H9 (cell line): Measurements from ENCODE around the gene LDHAL6B. TPM values are rescaled to one million over a fixed set of nuclear protein-coding genes. Genes with fewer than 3 reads are reported as not detected.

Experiments
- DNase-seq: peaks from one replicate; pipeline ENCODE4 v3.0.0-alpha.2; 2017
- H2AFZ ChIP-seq: one replicate; pipeline ENCODE4 v1.6.1; 2013; ENCODE audit warnings: mild to moderate bottlenecking, low read length, control low read depth, moderate library complexity
- H2AK5ac ChIP-seq: 2 replicates; pipeline ENCODE4 v1.6.1; 2013; ENCODE audit warnings: low read length, control low read depth, mixed read lengths; ENCODE audit not compliant: insufficient read length
- H2BK120ac ChIP-seq: one replicate; pipeline ENCODE4 v1.6.1; 2013; ENCODE audit warnings: low read depth, mild to moderate bottlenecking, low read length, control low read depth, inconsistent platforms; ENCODE audit not compliant: poor library complexity, severe bottlenecking
- H2BK12ac ChIP-seq: 2 replicates; pipeline ENCODE4 v1.6.1; 2013; ENCODE audit warnings: low read length, control low read depth, mixed read lengths, low read depth; ENCODE audit not compliant: insufficient read length
- H2BK15ac ChIP-seq: 2 replicates; pipeline ENCODE4 v1.6.1; 2013; ENCODE audit warnings: low read depth, low read length, control low read depth
- H2BK20ac ChIP-seq: one replicate; pipeline ENCODE4 v1.6.1; 2013; ENCODE audit warnings: low read depth, mild to moderate bottlenecking, low read length, control low read depth, inconsistent platforms; ENCODE audit not compliant: poor library complexity, severe bottlenecking
- H2BK5ac ChIP-seq: 2 replicates; pipeline ENCODE4 v1.6.1; 2013; ENCODE audit warnings: low read length, control low read depth, mixed read lengths; ENCODE audit not compliant: insufficient read length
- H3K14ac ChIP-seq: 2 replicates; pipeline ENCODE4 v1.6.1; 2013; ENCODE audit warnings: low read length, control low read depth; ENCODE audit not compliant: insufficient read depth
- H3K18ac ChIP-seq: 2 replicates; pipeline ENCODE4 v1.6.1; 2013; ENCODE audit warnings: low read depth, mild to moderate bottlenecking, mixed read lengths, low read length, control low read depth; ENCODE audit not compliant: insufficient read length
- H3K23ac ChIP-seq: 2 replicates; pipeline ENCODE4 v1.6.1; 2013; ENCODE audit warnings: low read length, control low read depth, mixed read lengths, low read depth; ENCODE audit not compliant: insufficient read length
- H3K23me2 ChIP-seq: 2 replicates; pipeline ENCODE4 v1.6.1; 2013; ENCODE audit warnings: low read depth, mild to moderate bottlenecking, mixed read lengths, low read length, control low read depth; ENCODE audit not compliant: insufficient read length, poor library complexity, severe bottlenecking
- H3K27ac ChIP-seq: 2 replicates; pipeline ENCODE4 v1.5.1; 2013; ENCODE audit warnings: low read length, control low read depth, mixed read lengths, low read depth; ENCODE audit not compliant: insufficient read length
- H3K27me3 ChIP-seq: 2 replicates; pipeline ENCODE4 v1.6.1; 2013; ENCODE audit warnings: low read length, control low read depth, inconsistent platforms; ENCODE audit not compliant: insufficient read depth
- H3K4ac ChIP-seq: 2 replicates; pipeline ENCODE4 v1.6.1; 2013; ENCODE audit warnings: low read depth, mild to moderate bottlenecking, control low read depth, inconsistent platforms, low read length, moderate library complexity
- H3K4me1 ChIP-seq: 2 replicates; pipeline ENCODE4 v1.6.1; 2013; ENCODE audit warnings: low read length, control low read depth, inconsistent platforms; ENCODE audit not compliant: insufficient read depth
- H3K4me2 ChIP-seq: 2 replicates; pipeline ENCODE4 v1.6.1; 2013; ENCODE audit warnings: low read length, control low read depth, mixed read lengths; ENCODE audit not compliant: insufficient read length, insufficient read depth
- H3K56ac ChIP-seq: 2 replicates; pipeline ENCODE4 v1.6.1; 2013; ENCODE audit warnings: low read depth, mild to moderate bottlenecking, mixed read lengths, low read length, control low read depth; ENCODE audit not compliant: insufficient read length
- H3K79me1 ChIP-seq: 2 replicates; pipeline ENCODE4 v1.6.1; 2013; ENCODE audit warnings: low read depth, mild to moderate bottlenecking, moderate library complexity, low read length, control low read depth, inconsistent platforms; ENCODE audit not compliant: insufficient read depth, poor library complexity, severe bottlenecking
- H3K79me2 ChIP-seq: 2 replicates; pipeline ENCODE4 v1.6.1; 2013; ENCODE audit warnings: low read length, control low read depth, inconsistent platforms; ENCODE audit not compliant: insufficient read depth
- H3K9ac ChIP-seq: 2 replicates; pipeline ENCODE4 v1.6.1; 2013; ENCODE audit warnings: low read length, control low read depth, mixed read lengths; ENCODE audit not compliant: insufficient read length; ENCODE audit errors: extremely low read depth
- H3K9me3 ChIP-seq: one replicate; pipeline ENCODE4 v1.6.1; 2013; ENCODE audit warnings: low read depth, low read length, inconsistent platforms; ENCODE audit not compliant: control insufficient read depth
- H3T11ph ChIP-seq: one replicate; pipeline ENCODE4 v1.6.1; 2013; ENCODE audit warnings: mild to moderate bottlenecking, low read length, control low read depth, inconsistent platforms
- H4K20me1 ChIP-seq: one replicate; pipeline ENCODE4 v1.6.1; 2013; ENCODE audit not compliant: control insufficient read depth, insufficient read length, insufficient read depth
- H4K5ac ChIP-seq: 2 replicates; pipeline ENCODE4 v1.6.1; 2013; ENCODE audit warnings: low read depth, mild to moderate bottlenecking, mixed read lengths, low read length, control low read depth; ENCODE audit not compliant: insufficient read length
- H4K8ac ChIP-seq: replicated peaks from 2 replicates; pipeline ENCODE4 v1.6.1; 2013; ENCODE audit warnings: low read length, control low read depth, mixed read lengths, low read depth; ENCODE audit not compliant: insufficient read length
- H4K91ac ChIP-seq: 2 replicates; pipeline ENCODE4 v1.6.1; 2013; ENCODE audit warnings: low read depth, mild to moderate bottlenecking, moderate library complexity, mixed read lengths, low read length, control low read depth; ENCODE audit not compliant: insufficient read length
- H3K27ac Mint-ChIP-seq, 3 experiments: 2 replicates in 2 of 3; 3 replicates in 1 of 3; pipeline ENCODE4 v1.8.0; 2020 to 2021; ENCODE audit warnings: mixed read lengths in 3 of 3, mild to moderate bottlenecking in 1 of 3, moderate library complexity in 1 of 3
- H3K27me3 Mint-ChIP-seq: 2 replicates; pipeline ENCODE4 v1.8.0; 2021; ENCODE audit warnings: low read depth, mild to moderate bottlenecking, moderate library complexity, mixed read lengths
- H3K36me3 Mint-ChIP-seq, 3 experiments: 2 replicates in 2 of 3; 3 replicates in 1 of 3; pipeline ENCODE4 v1.8.0; 2020 to 2021; ENCODE audit warnings: low read depth in 3 of 3, mixed read lengths in 3 of 3; ENCODE audit not compliant: insufficient read depth in 1 of 3
- H3K4me1 Mint-ChIP-seq, 2 experiments: 2 replicates each; pipeline ENCODE4 v1.8.0; 2020; ENCODE audit warnings: mixed read lengths in 2 of 2
- H3K4me3 Mint-ChIP-seq, 2 experiments: 2 replicates in 1 of 2; 3 replicates in 1 of 2; pipeline ENCODE4 v1.8.0; 2020 to 2021; ENCODE audit warnings: mild to moderate bottlenecking in 2 of 2, mixed read lengths in 2 of 2, moderate library complexity in 1 of 2
- H3K9me3 Mint-ChIP-seq, 2 experiments: 2 replicates in 1 of 2; 3 replicates in 1 of 2; pipeline ENCODE4 v1.8.0; 2020; ENCODE audit warnings: mild to moderate bottlenecking in 2 of 2, mixed read lengths in 2 of 2, moderate library complexity in 1 of 2
- WGBS: extraction: QIAGEN DNeasy Blood & Tissue Kit; methylation state at CpG from one replicate; pipeline ENCODE4 v1.1.7; 2013; ENCODE audit warnings: missing lambda C conversion rate, low lambda C conversion rate, mixed read lengths; ENCODE audit not compliant: insufficient read length; ENCODE audit errors: extremely low coverage; 5-methylcytosine and 5-hydroxymethylcytosine counted together
- total RNA-seq: library from RNA; stranded (reverse); gene quantifications from 2 replicates; pipeline ENCODE4 v1.2.1, GENCODE V29; 2021
- TF ChIP-seq, protein P1 (sequence below): fragments of 200-600 bp; sonication (generic); conservative IDR thresholded peaks from 3 replicates; pipeline ENCODE4 v1.8.0; 2021; ENCODE audit warnings: antibody characterized with exemption, mild to moderate bottlenecking

The LDHAL6B gene
- total RNA-seq, 1 experiment from 2014 or later = not detected

GRCh38 chr15:59200560-59200959 is 6.1 kb upstream of the LDHAL6B start:
- H3K27ac Mint-ChIP-seq = peak overlapping the region in 1 of 3 experiments; percentile 30; a peak in 2 of 7 replicates
- H3K27ac ChIP-seq = no peak overlapping the region

More at GRCh38 chr15:59200560-59200959, 6.1 kb upstream of the LDHAL6B start:
- Histone ChIP-seq H4K5ac (no peak overlapping the region), H4K91ac (no peak overlapping the region), H2BK15ac (no peak overlapping the region), H3K14ac (no peak overlapping the region), H2AFZ (no peak overlapping the region), H4K8ac (no peak overlapping the region), H3K9me3 (no peaks in the 10 kb centered on the region), H2BK120ac (no peak overlapping the region), H3K9ac (no peak overlapping the region), H3K23me2 (no peaks in the 10 kb centered on the region), H3K18ac (no peak overlapping the region), H3K4me1 (no peaks in the 10 kb centered on the region), H3K23ac (no peak overlapping the region), H4K20me1 (no peaks in the 10 kb centered on the region), H3K79me2 (no peaks in the 10 kb centered on the region), H3K4me2 (no peak overlapping the region), H2BK20ac (no peak overlapping the region), H3T11ph (no peak overlapping the region), H2BK12ac (no peak overlapping the region), H3K56ac (no peak overlapping the region), H2BK5ac (no peak overlapping the region), H3K4ac (no peak overlapping the region), H3K79me1 (no peaks in the 10 kb centered on the region), H3K27me3 (no peaks in the 10 kb centered on the region), H2AK5ac (no peak overlapping the region)
- TF ChIP-seq, protein P1, sequence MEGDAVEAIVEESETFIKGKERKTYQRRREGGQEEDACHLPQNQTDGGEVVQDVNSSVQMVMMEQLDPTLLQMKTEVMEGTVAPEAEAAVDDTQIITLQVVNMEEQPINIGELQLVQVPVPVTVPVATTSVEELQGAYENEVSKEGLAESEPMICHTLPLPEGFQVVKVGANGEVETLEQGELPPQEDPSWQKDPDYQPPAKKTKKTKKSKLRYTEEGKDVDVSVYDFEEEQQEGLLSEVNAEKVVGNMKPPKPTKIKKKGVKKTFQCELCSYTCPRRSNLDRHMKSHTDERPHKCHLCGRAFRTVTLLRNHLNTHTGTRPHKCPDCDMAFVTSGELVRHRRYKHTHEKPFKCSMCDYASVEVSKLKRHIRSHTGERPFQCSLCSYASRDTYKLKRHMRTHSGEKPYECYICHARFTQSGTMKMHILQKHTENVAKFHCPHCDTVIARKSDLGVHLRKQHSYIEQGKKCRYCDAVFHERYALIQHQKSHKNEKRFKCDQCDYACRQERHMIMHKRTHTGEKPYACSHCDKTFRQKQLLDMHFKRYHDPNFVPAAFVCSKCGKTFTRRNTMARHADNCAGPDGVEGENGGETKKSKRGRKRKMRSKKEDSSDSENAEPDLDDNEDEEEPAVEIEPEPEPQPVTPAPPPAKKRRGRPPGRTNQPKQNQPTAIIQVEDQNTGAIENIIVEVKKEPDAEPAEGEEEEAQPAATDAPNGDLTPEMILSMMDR = no peak
- Mint-ChIP-seq H3K4me3 (no peak overlapping the region), H3K27me3 (no peaks in the 10 kb centered on the region), H3K9me3 (no peaks in the 10 kb centered on the region), H3K4me1 (no peaks in the 10 kb centered on the region), H3K36me3 (peaks cover 3 to 88% (median 62%) of the 10 kb centered on the region in 3 experiments; a peak in 5 of 7 replicates)
- no peak for DNase-seq
- WGBS = no CpG with 5 or more reads among the region's 9 CpGs
